ENCODE data around the gene DISP1. TPM values are rescaled to one million over a fixed set of nuclear protein-coding genes. Genes with fewer than 3 reads are reported as not detected.
A peak's percentile ranks its signal among the peaks of the same experiment; 100 is the strongest.

DISP1 gene
- total and polyA plus RNA-seq, 10 of the 15 experiments (the other 5 are each of a cell fraction or from before 2014, with no cell fraction given) = 0.11 to 1.4 (median 0.72) TPM

- intact Hi-C loops (cut with micrococcal nuclease; ENCODE audit: unreplicated experiment) (loop anchor here (2.0 kb wide), 1 partner anchor 304 kb away; no protein-coding TSS in a partner anchor), in situ Hi-C loops (cut with MboI) (no loop called here)
- no peaks in the 10 kb centered on the region for H3K36me3 ChIP-seq (ENCODE audit: control insufficient read depth in 2 of 2, insufficient read depth in 2 of 2, low read length in 1 of 2)
- no peak for TF ChIP-seq BACH1 (IDR thresholded peaks at IDR 0.05; ENCODE audit: borderline replicate concordance)
- H3K27me3 ChIP-seq (replicated peaks in 1 of 2; ENCODE audit: control insufficient read depth in 2 of 2, insufficient read depth in 2 of 2, low read length in 1 of 2) = no peaks in the 10 kb centered on the region
- H4K20me1 ChIP-seq (ENCODE audit: control insufficient read depth, insufficient read depth) = no peaks in the 10 kb centered on the region
- H3K4me2 ChIP-seq (ENCODE audit: control insufficient read depth, insufficient read depth) = no peak overlapping the region
- BruUV-seq (replicated peaks) = no TSS peak
- DNase-seq (ENCODE audit: low read depth, low spot score) = no peak
- H2AFZ ChIP-seq (ENCODE audit: control insufficient read depth, low read depth, low read length) = no peak overlapping the region
- no peak overlapping the region for H3K27ac ChIP-seq (ENCODE audit: control insufficient read depth, insufficient read depth)
- no peak overlapping the region for H3K4me3 ChIP-seq
- H3K79me2 ChIP-seq (ENCODE audit: control insufficient read depth, insufficient read depth, low read length) = no peaks in the 10 kb centered on the region
- H3K4me1 ChIP-seq (ENCODE audit: control insufficient read depth, insufficient read depth, low read length) = peaks cover 19% of the 10 kb centered on the region
- RAD21 ChIA-PET (ENCODE audit: unreplicated experiment) = interaction anchor here (0.6 to 1.0 kb wide), 2 partner anchors 30 to 302 kb away, joined by 3 read pairs; no protein-coding TSS in a partner anchor
- POLR2A ChIA-PET = no interaction called here
- ATAC-seq = no peak
- peaks cover 6% of the 10 kb centered on the region for H3K9me3 ChIP-seq (replicated peaks; ENCODE audit: control insufficient read depth, insufficient read depth, low read length)
- SMC1A ChIA-PET (ENCODE audit: uncharacterized antibody, unreplicated experiment) = interaction anchor here (0.7 to 1.3 kb wide), 3 partner anchors 8 to 116 kb away, joined by 3 to 4 read pairs (median 3); no protein-coding TSS in a partner anchor
- H3K9ac ChIP-seq (ENCODE audit: control insufficient read depth, insufficient read depth, low read length) = no peak overlapping the region
- CTCF ChIA-PET = interaction anchor here (0.5 to 1.8 kb wide), 4 partner anchors 14 to 134 kb away, joined by 3 to 6 read pairs (median 4); no protein-coding TSS in a partner anchor
- no peak for FAIRE-seq
Observed at GRCh38 chr1:222768592-222768991, 46.2 kb upstream of the DISP1 start.

- peak; percentile 30 for ATAC-seq
Observed at GRCh38 chr1:222769181-222769580, 45.7 kb upstream of the DISP1 start.

More at GRCh38 chr1:222769181-222769580, 45.7 kb upstream of the DISP1 start:
- no TSS peak for BruUV-seq (replicated peaks)
- Histone ChIP-seq H3K9me3 (replicated peaks; ENCODE audit: control insufficient read depth, insufficient read depth, low read length) (peaks cover 6% of the 10 kb centered on the region), H3K4me2 (ENCODE audit: control insufficient read depth, insufficient read depth) (no peak overlapping the region), H3K4me1 (ENCODE audit: control insufficient read depth, insufficient read depth, low read length) (peaks cover 19% of the 10 kb centered on the region), H4K20me1 (ENCODE audit: control insufficient read depth, insufficient read depth) (no peaks in the 10 kb centered on the region), H3K4me3 (no peak overlapping the region), H3K27me3 (replicated peaks in 1 of 2; ENCODE audit: control insufficient read depth in 2 of 2, insufficient read depth in 2 of 2, low read length in 1 of 2) (no peaks in the 10 kb centered on the region), H3K9ac (ENCODE audit: control insufficient read depth, insufficient read depth, low read length) (no peak overlapping the region), H3K36me3 (ENCODE audit: control insufficient read depth in 2 of 2, insufficient read depth in 2 of 2, low read length in 1 of 2) (no peaks in the 10 kb centered on the region), H3K79me2 (ENCODE audit: control insufficient read depth, insufficient read depth, low read length) (no peaks in the 10 kb centered on the region), H2AFZ (ENCODE audit: control insufficient read depth, low read depth, low read length) (no peak overlapping the region), H3K27ac (ENCODE audit: control insufficient read depth, insufficient read depth) (no peak overlapping the region)
- TF ChIP-seq CTCF (IDR thresholded peaks at IDR 0.05 in 2 of 3, conservative IDR thresholded peaks at IDR 0.05 in 1 of 3; ENCODE audit: control insufficient read depth in 2 of 3, extremely low read depth in 1 of 3, insufficient read depth in 1 of 3, low read depth in 3 of 3, low read length in 3 of 3) = peak; percentile 26 to 44 (median 42); a peak in 3 of 6 replicates
- no peak for TF ChIP-seq BCL3 (IDR thresholded peaks at IDR 0.05; ENCODE audit: borderline replicate concordance, insufficient read depth, low read depth, low read length, poor library complexity, severe bottlenecking)
- TF ChIP-seq RAD21 (IDR thresholded peaks at IDR 0.05; ENCODE audit: insufficient read depth, low read depth, low read length) = peak; percentile 28; the same call in 1 of the 2 replicates
- no peak for TF ChIP-seq NBN (IDR thresholded peaks at IDR 0.05)
- no peak for TF ChIP-seq RUNX3 (IDR thresholded peaks at IDR 0.05; ENCODE audit: low read length)
- no peak for TF ChIP-seq TCF7 (IDR thresholded peaks at IDR 0.05; ENCODE audit: borderline replicate concordance)
- no peak for TF ChIP-seq IRF4 (IDR thresholded peaks at IDR 0.05; ENCODE audit: low read depth, low read length)
- SMC1A ChIA-PET (ENCODE audit: uncharacterized antibody, unreplicated experiment) = interaction anchor here (0.7 to 0.9 kb wide), 3 partner anchors 11 to 116 kb away, joined by 3 read pairs; partner anchors contain the start of gene FAM177B
- no peak for FAIRE-seq
- in situ Hi-C loops (cut with MboI) (no loop called here), intact Hi-C loops (cut with micrococcal nuclease; ENCODE audit: unreplicated experiment) (loop anchor here (1.0 to 2.0 kb wide), 2 partner anchors 31 to 304 kb away; no protein-coding TSS in a partner anchor)
- RAD21 ChIA-PET (ENCODE audit: unreplicated experiment) = interaction anchor here (1.0 kb wide), 1 partner anchor 303 kb away, joined by 3 read pairs; no protein-coding TSS in a partner anchor
- CTCF ChIA-PET = interaction anchor here (0.6 to 1.8 kb wide), 3 partner anchors 10 to 30 kb away, joined by 3 to 6 read pairs (median 4); no protein-coding TSS in a partner anchor
- DNase-seq (ENCODE audit: low read depth, low spot score) = no peak
- WGBS (ENCODE audit: insufficient coverage, insufficient replicate concordance, low lambda C conversion rate, missing lambda C conversion rate) = 47% methylated on average over 1 of the region's 1 CpG
- POLR2A ChIA-PET = no interaction called here

Measured in GM12878 (cell line).